ENCODE results near the gene FBXL3.

DNA sequence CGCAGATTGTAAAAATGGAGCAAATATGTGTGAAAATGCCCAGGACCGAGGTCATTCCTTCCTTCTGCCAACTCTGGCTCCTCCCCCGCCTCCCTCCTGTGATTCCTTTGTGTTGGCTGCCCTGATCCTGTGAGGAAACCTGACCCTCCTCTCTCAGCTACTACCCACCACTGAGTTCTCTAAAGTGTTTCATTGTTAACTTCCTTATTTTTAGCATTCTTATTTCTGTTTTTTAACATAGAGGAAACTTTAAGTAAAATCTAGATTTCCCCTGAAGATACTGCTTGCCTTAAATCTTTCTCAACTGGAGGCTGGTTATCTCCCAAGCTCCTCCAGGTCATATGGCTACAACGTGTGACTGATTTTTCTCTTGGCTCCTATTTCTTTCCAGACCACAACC is 21.7 kb upstream of the FBXL3 start:
- TF ChIP-seq, protein P1, sequence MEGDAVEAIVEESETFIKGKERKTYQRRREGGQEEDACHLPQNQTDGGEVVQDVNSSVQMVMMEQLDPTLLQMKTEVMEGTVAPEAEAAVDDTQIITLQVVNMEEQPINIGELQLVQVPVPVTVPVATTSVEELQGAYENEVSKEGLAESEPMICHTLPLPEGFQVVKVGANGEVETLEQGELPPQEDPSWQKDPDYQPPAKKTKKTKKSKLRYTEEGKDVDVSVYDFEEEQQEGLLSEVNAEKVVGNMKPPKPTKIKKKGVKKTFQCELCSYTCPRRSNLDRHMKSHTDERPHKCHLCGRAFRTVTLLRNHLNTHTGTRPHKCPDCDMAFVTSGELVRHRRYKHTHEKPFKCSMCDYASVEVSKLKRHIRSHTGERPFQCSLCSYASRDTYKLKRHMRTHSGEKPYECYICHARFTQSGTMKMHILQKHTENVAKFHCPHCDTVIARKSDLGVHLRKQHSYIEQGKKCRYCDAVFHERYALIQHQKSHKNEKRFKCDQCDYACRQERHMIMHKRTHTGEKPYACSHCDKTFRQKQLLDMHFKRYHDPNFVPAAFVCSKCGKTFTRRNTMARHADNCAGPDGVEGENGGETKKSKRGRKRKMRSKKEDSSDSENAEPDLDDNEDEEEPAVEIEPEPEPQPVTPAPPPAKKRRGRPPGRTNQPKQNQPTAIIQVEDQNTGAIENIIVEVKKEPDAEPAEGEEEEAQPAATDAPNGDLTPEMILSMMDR (IDR thresholded peaks at IDR 0.05): no peak
- no peak for TF ChIP-seq EZH2 (IDR thresholded peaks at IDR 0.05; ENCODE audit: borderline replicate concordance, insufficient read depth, low read depth, low read length, poor library complexity, severe bottlenecking)

Measured in B cell (primary cell).